ENCODE results near the gene ERC1.

GRCh38 chr12:1338483-1339177 is 347.6 kb downstream of the ERC1 start:
- no peak for TF ChIP-seq CTCF (conservative IDR thresholded peaks at IDR 0.05 in 1 of 2, IDR thresholded peaks at IDR 0.05 in 1 of 2; ENCODE audit: low read depth in 1 of 2, low read length in 2 of 2)
- TF ChIP-seq EZH2 (IDR thresholded peaks at IDR 0.05; ENCODE audit: low read length, missing control alignments): no peak
